Activated B cell treated with CpG ODN at 0.5 μM for 24 hours (primary cell): ENCODE results near the gene TMEM258. TPM values are rescaled to one million over a fixed set of nuclear protein-coding genes. Genes with fewer than 3 reads are reported as not detected.

Experiments used
- ATAC-seq: fragments of 200-7000 bp; cut with Tn5 transposase; one replicate; pipeline ENCODE4 v1.10.0; 2021; ENCODE audit warnings: low read depth, mild to moderate bottlenecking, moderate library complexity
- CTCF ChIA-PET: fragments of 350-600 bp; sonication (Branson Sonifier 250); formaldehyde crosslinking; loops from one replicate; lab custom pipeline; 2021; ENCODE audit warnings: antibody characterized with exemption; lab: Charles Lee
- POLR2A ChIA-PET: fragments of 350-600 bp; sonication (Branson Sonifier 250); formaldehyde crosslinking; loops from one replicate; lab custom pipeline; 2021; ENCODE audit warnings: antibody characterized with exemption; lab: Charles Lee
- DNase-seq: peaks from one replicate; pipeline ENCODE4 v3.0.0; 2022
- H3K27ac Mint-ChIP-seq: one replicate; pipeline ENCODE4 v1.8.0; 2020; ENCODE audit warnings: mixed read lengths
- H3K27me3 Mint-ChIP-seq: one replicate; pipeline ENCODE4 v1.8.0; 2021; ENCODE audit warnings: mixed read lengths
- H3K36me3 Mint-ChIP-seq: one replicate; pipeline ENCODE4 v1.8.0; 2021; ENCODE audit warnings: low read depth, mixed read lengths
- H3K4me1 Mint-ChIP-seq: one replicate; pipeline ENCODE4 v1.8.0; 2021; ENCODE audit warnings: mixed read lengths
- H3K4me3 Mint-ChIP-seq: one replicate; pipeline ENCODE4 v1.8.0; 2020; ENCODE audit warnings: mild to moderate bottlenecking, mixed read lengths
- H3K9me3 Mint-ChIP-seq: one replicate; pipeline ENCODE4 v1.8.0; 2020; ENCODE audit warnings: mixed read lengths
- intact Hi-C: fragments of 100-400 bp; cut with micrococcal nuclease; formaldehyde crosslinking; loops from one replicate; pipeline ENCODE4 v1.15.1; 2024
- total RNA-seq: library from RNA; stranded (reverse); gene quantifications from 2 replicates; pipeline ENCODE4 v1.2.3, GENCODE V29; 2022
- TF ChIP-seq, protein P1 (sequence below): fragments of 200-600 bp; IDR thresholded peaks from one replicate; pipeline ENCODE4 v1.8.0; 2022; ENCODE audit warnings: antibody characterized with exemption, mild to moderate bottlenecking

Gene TMEM258
- total RNA-seq, 1 donor from 2014 or later: 87.4 TPM

GRCh38 chr11:61812736-61813411 is 20.5 kb upstream of the TMEM258 start:
- TF ChIP-seq, protein P1, sequence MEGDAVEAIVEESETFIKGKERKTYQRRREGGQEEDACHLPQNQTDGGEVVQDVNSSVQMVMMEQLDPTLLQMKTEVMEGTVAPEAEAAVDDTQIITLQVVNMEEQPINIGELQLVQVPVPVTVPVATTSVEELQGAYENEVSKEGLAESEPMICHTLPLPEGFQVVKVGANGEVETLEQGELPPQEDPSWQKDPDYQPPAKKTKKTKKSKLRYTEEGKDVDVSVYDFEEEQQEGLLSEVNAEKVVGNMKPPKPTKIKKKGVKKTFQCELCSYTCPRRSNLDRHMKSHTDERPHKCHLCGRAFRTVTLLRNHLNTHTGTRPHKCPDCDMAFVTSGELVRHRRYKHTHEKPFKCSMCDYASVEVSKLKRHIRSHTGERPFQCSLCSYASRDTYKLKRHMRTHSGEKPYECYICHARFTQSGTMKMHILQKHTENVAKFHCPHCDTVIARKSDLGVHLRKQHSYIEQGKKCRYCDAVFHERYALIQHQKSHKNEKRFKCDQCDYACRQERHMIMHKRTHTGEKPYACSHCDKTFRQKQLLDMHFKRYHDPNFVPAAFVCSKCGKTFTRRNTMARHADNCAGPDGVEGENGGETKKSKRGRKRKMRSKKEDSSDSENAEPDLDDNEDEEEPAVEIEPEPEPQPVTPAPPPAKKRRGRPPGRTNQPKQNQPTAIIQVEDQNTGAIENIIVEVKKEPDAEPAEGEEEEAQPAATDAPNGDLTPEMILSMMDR: no peak
- intact Hi-C loops: loop anchor here (10.0 kb wide), 1 partner anchor 228 kb away; the partner anchor contains the start of gene SYT7
- H3K4me1 Mint-ChIP-seq: peaks cover 16% of the 10 kb centered on the region
- ATAC-seq (no peak), DNase-seq (no peak)
- ChIA-PET POLR2A (interaction anchor here (0.7 to 1.9 kb wide), 4 partner anchors 16 to 83 kb away, joined by 3 to 6 read pairs (median 4); partner anchors contain the start of genes FADS2, FEN1 and TMEM258), CTCF (interaction anchor here (5.0 kb wide), 1 partner anchor 16 kb away, joined by 58 read pairs; no protein-coding TSS in a partner anchor)
- H3K27ac Mint-ChIP-seq: no peak overlapping the region
- peaks cover 13% of the 10 kb centered on the region for H3K36me3 Mint-ChIP-seq
- H3K27me3 Mint-ChIP-seq: peaks cover 4% of the 10 kb centered on the region
- H3K9me3 Mint-ChIP-seq: no peaks in the 10 kb centered on the region
- no peak overlapping the region for H3K4me3 Mint-ChIP-seq

DNA sequence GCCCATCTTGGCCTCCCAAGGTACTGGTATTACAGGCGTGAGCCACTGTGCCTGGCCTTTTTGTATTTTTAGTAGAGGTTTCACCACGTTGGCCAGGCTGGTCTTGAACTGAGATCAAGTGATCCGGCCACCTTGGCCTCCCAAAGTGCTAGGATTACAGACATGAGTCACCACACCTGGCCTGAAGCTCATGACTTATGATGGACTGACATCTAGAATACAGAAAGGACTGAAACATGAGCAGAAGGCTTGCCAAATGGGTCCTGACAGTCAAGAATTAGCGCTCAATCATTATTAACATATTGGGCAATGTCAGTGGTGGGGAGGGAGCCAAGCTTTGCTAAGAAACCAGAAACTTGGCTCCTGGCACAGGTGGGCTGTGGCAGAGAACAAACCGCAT is 19.4 kb upstream of the TMEM258 start:
- TF ChIP-seq, protein P1: no peak
- Mint-ChIP-seq H3K27me3 (peaks cover 4% of the 10 kb centered on the region), H3K27ac (no peak overlapping the region), H3K9me3 (no peaks in the 10 kb centered on the region), H3K4me1 (peaks cover 12% of the 10 kb centered on the region), H3K36me3 (peaks cover 13% of the 10 kb centered on the region), H3K4me3 (no peak overlapping the region)
- CTCF ChIA-PET: interaction anchor here (5.0 kb wide), 1 partner anchor 15 kb away, joined by 58 read pairs; no protein-coding TSS in a partner anchor
- intact Hi-C loops: loop anchor here (10.0 kb wide), 1 partner anchor 227 kb away; the partner anchor contains the start of gene SYT7
- POLR2A ChIA-PET: interaction anchor here (0.7 to 1.9 kb wide), 3 partner anchors 17 to 84 kb away, joined by 3 to 6 read pairs (median 3); partner anchors contain the start of genes FADS2, FEN1 and TMEM258
- DNase-seq (no peak), ATAC-seq (no peak)

GRCh38 chr11:61810671-61811175 is 18.3 kb upstream of the TMEM258 start:
- intact Hi-C loops: loop anchor here (10.0 kb wide), 1 partner anchor 226 kb away; the partner anchor contains the start of gene SYT7
- H3K9me3 Mint-ChIP-seq: no peaks in the 10 kb centered on the region
- DNase-seq (no peak), ATAC-seq (no peak)
- no peak overlapping the region for H3K27ac Mint-ChIP-seq
- H3K27me3 Mint-ChIP-seq: no peaks in the 10 kb centered on the region
- H3K4me1 Mint-ChIP-seq: peaks cover 7% of the 10 kb centered on the region
- TF ChIP-seq, protein P1: no peak
- H3K4me3 Mint-ChIP-seq: no peak overlapping the region
- POLR2A ChIA-PET: no interaction called here
- CTCF ChIA-PET: no interaction called here
- H3K36me3 Mint-ChIP-seq: peaks cover 10% of the 10 kb centered on the region

DNA sequence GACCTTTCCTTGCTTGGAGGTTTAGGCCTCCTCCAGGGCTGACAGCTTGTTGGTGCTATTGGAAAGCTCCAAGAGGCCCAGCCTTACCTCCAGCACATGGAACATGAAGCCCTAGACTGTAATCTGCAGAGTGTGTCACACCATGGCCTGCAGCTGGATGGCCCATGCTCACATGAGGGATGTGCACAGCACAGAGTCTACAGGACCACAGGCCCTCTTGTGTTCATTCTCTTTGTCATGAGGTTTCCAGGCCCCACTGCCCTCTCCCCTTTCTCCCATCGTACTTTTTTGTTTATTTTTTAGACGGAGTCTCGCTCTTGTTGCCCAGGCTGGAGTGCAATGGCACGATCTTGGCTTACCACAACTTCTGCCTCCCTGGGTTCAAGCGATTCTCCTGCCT is 14.4 kb upstream of the TMEM258 start:
- H3K27ac Mint-ChIP-seq: no peak overlapping the region
- DNase-seq: no peak

More for the DNA sequence above, 14.4 kb upstream of the TMEM258 start:
- H3K36me3 Mint-ChIP-seq: peaks cover 25% of the 10 kb centered on the region
- TF ChIP-seq, protein P1: no peak
- H3K4me1 Mint-ChIP-seq: no peaks in the 10 kb centered on the region
- no peaks in the 10 kb centered on the region for H3K27me3 Mint-ChIP-seq
- ChIA-PET CTCF (interaction anchor here (1.4 to 1.6 kb wide), 2 partner anchors 9 to 92 kb away, joined by 3 to 4 read pairs; no protein-coding TSS in a partner anchor), POLR2A (interaction anchor here (1.0 to 1.9 kb wide), 2 partner anchors 8 to 10 kb away, joined by 3 to 5 read pairs; no protein-coding TSS in a partner anchor)
- ATAC-seq: no peak
- no peaks in the 10 kb centered on the region for H3K9me3 Mint-ChIP-seq
- no peak overlapping the region for H3K4me3 Mint-ChIP-seq
- intact Hi-C loops: no loop called here
